IMR-90 (cell line): Measurements from ENCODE around the gene NKRF.

Experiments used
- CEBPB ChIP-seq: IDR thresholded peaks from 2 replicates; pipeline ENCODE4 v1.6.1; 2012; ENCODE audit warnings: low read depth, low read length, improper control_type of control experiment
- CTCF ChIP-seq: conservative IDR thresholded peaks from 2 replicates; pipeline ENCODE4 v1.5.1; 2012; ENCODE audit warnings: mild to moderate bottlenecking, low read depth, low read length, improper control_type of control experiment
- FOS ChIP-seq: fragments of 150-350 bp; IDR thresholded peaks from 2 replicates; pipeline ENCODE4 v1.6.1; 2016; ENCODE audit warnings: low read depth, low read length
- MAFK ChIP-seq: IDR thresholded peaks from 2 replicates; pipeline ENCODE4 v1.6.1; 2012; ENCODE audit warnings: low read depth, low read length, improper control_type of control experiment
- POLR2A ChIP-seq: IDR thresholded peaks from 2 replicates; pipeline ENCODE4 v1.6.1; 2012; ENCODE audit warnings: mild to moderate bottlenecking, low read depth, low read length
- RAD21 ChIP-seq: IDR thresholded peaks from 2 replicates; pipeline ENCODE4 v1.6.1; 2012; ENCODE audit warnings: low read length, improper control_type of control experiment
- RCOR1 ChIP-seq: IDR thresholded peaks from 2 replicates; pipeline ENCODE4 v1.6.1; 2012; ENCODE audit warnings: mild to moderate bottlenecking, low read length, improper control_type of control experiment; ENCODE audit not compliant: insufficient replicate concordance
- USF2 ChIP-seq: fragments of 150-350 bp; IDR thresholded peaks from 2 replicates; pipeline ENCODE4 v1.6.1; 2017; ENCODE audit warnings: mild to moderate bottlenecking, antibody characterized with exemption, low read length, low read depth

- no peak for TF ChIP-seq USF2
- TF ChIP-seq CTCF, result peak; percentile 25; the same call in 1 of the 2 replicates
- no peak for TF ChIP-seq CEBPB
- no peak for TF ChIP-seq POLR2A
- no peak for TF ChIP-seq MAFK
- no peak for TF ChIP-seq RCOR1
- TF ChIP-seq RAD21, result no peak
- no peak for TF ChIP-seq FOS
Measured at GRCh38 chrX:119654112-119654531, 47.9 kb upstream of the NKRF start.
